Stimulated activated CD4-positive, alpha-beta T cell treated with anti-CD3 and anti-CD28 coated beads, Interleukin-15, amount 100 ng/mL, for 48 hours (primary cell): ENCODE data around the gene DPP3.
"Not testable (repeated sequence)": the region's sequence is repeated elsewhere in the genome, so short reads cannot be mapped to it uniquely, and the experiment has no call there.

Source experiments
- DNase-seq, 2 donors: peaks; one replicate each; pipeline ENCODE4 v3.0.0-alpha.2; 2020; ENCODE audit warnings: low read depth in 2 of 2

The DPP3 gene

GRCh38 chr11:66532784-66533183 is 52.5 kb downstream of the DPP3 start:
- DNase-seq = no peak

GRCh38 chr11:66539170-66539869 is 59.1 kb downstream of the DPP3 start:
- no peak for DNase-seq

GRCh38 chr11:66539870-66540213 is 59.6 kb downstream of the DPP3 start:
- DNase-seq = no peak

GRCh38 chr11:66540598-66540997 is 60.4 kb downstream of the DPP3 start:
- not testable (repeated sequence) for DNase-seq

- DNase-seq = no peak
Observed at GRCh38 chr11:66541892-66542291, 61.7 kb downstream of the DPP3 start.

GRCh38 chr11:66542362-66542761 is 62.1 kb downstream of the DPP3 start:
- no peak for DNase-seq

GRCh38 chr11:66543263-66544107 is 63.3 kb downstream of the DPP3 start:
- DNase-seq = peak in 1 of 2 donors; percentile 25

- DNase-seq = not testable (repeated sequence)
Observed at GRCh38 chr11:66544952-66545351, 64.7 kb downstream of the DPP3 start.

- peak; percentile 82 to 89 for DNase-seq
Observed at GRCh38 chr11:66545701-66546367, 65.6 kb downstream of the DPP3 start, which contains the start of gene ZDHHC24. Gene ZDHHC24, minus strand, starts transcription at chr11:66546048. Its CDS starts 45 bp downstream, at chr11:66546003.

GRCh38 chr11:66546368-66546965 is 66.2 kb downstream of the DPP3 start, which contains the start of gene ACTN3:
Gene ACTN3, plus strand, starts transcription at chr11:66546903. Its CDS starts 35 bp downstream, at chr11:66546938.
- no peak for DNase-seq

GRCh38 chr11:66546966-66547661 is 66.9 kb downstream of the DPP3 start:
- no peak for DNase-seq

GRCh38 chr11:66547662-66548009 is 67.4 kb downstream of the DPP3 start:
- no peak for DNase-seq

- no peak for DNase-seq
Observed at GRCh38 chr11:66548041-66548440, 67.8 kb downstream of the DPP3 start.

GRCh38 chr11:66548774-66549630 is 68.8 kb downstream of the DPP3 start:
- no peak for DNase-seq

GRCh38 chr11:66549696-66550095 is 69.5 kb downstream of the DPP3 start:
- DNase-seq = no peak

GRCh38 chr11:66550887-66551286 is 70.7 kb downstream of the DPP3 start:
- no peak for DNase-seq

GRCh38 chr11:66554602-66555001 is 74.4 kb downstream of the DPP3 start:
- DNase-seq = no peak

- no peak for DNase-seq
Observed at GRCh38 chr11:66555416-66555815, 75.2 kb downstream of the DPP3 start.

GRCh38 chr11:66556086-66556485 is 75.9 kb downstream of the DPP3 start:
- no peak for DNase-seq

GRCh38 chr11:66557733-66558326 is 77.6 kb downstream of the DPP3 start:
- no peak for DNase-seq
